Dermis microvascular lymphatic vessel endothelial cell (primary cell): ENCODE measurements around the gene FGF18. TPM values are rescaled to one million over a fixed set of nuclear protein-coding genes. Genes with fewer than 3 reads are reported as not detected.
"Not testable (repeated sequence)": the region's sequence is repeated elsewhere in the genome, so short reads cannot be mapped to it uniquely, and the experiment has no call there.

Source experiments
- DNase-seq, 2 donors: peaks; one replicate each; pipeline versions ENCODE4 v3.0.0 to v3.0.0-alpha.2; 2010; ENCODE audit warnings: low read depth in 2 of 2
- total RNA-seq: library from RNA; depleted of rRNA; stranded (reverse); fragments of >200 nt; gene quantifications from 2 replicates; pipeline ENCODE4 v1.2.1, GENCODE V29; 2014

FGF18 gene
- total RNA-seq: not detected in 2 replicates

GRCh38 chr5:171418982-171419687 is at the start of gene FGF18:
FGF18 (plus strand) TSS chr5:171419647; CDS start chr5:171420200, 553 bp downstream.
- peak in 1 of 2 donors; percentile 37 for DNase-seq

- no peak for DNase-seq
These were observed 49.5 kb upstream of the FGF18 start for GRCh38 chr5:171369898-171370297.

- not testable (repeated sequence) for DNase-seq
These were observed 48.6 kb upstream of the FGF18 start for GRCh38 chr5:171370881-171371280.

- no peak for DNase-seq
These were observed 48.1 kb upstream of the FGF18 start for GRCh38 chr5:171371326-171371725.

GRCh38 chr5:171379961-171380360 is 39.5 kb upstream of the FGF18 start:
- DNase-seq: no peak

GRCh38 chr5:171384416-171384815 is 35.0 kb upstream of the FGF18 start:
- DNase-seq: not testable (repeated sequence)

GRCh38 chr5:171384999-171385398 is 34.4 kb upstream of the FGF18 start:
- not testable (repeated sequence) for DNase-seq

- no peak for DNase-seq
These were observed 33.3 kb upstream of the FGF18 start for GRCh38 chr5:171386006-171386671.

- DNase-seq: no peak
These were observed 32.5 kb upstream of the FGF18 start for GRCh38 chr5:171386861-171387344.

- DNase-seq: peak; percentile 98 to 99
These were observed 32.0 kb upstream of the FGF18 start, which contains the start of gene NPM1 for GRCh38 chr5:171387345-171387969. NPM1 (plus strand) TSS chr5:171387849; CDS start chr5:171387949, 100 bp downstream.

GRCh38 chr5:171387970-171388815 is 31.3 kb upstream of the FGF18 start:
- peak; percentile 39 to 81 for DNase-seq

GRCh38 chr5:171388816-171389168 is 30.7 kb upstream of the FGF18 start:
- DNase-seq: no peak

- no peak for DNase-seq
These were observed 28.4 kb upstream of the FGF18 start for GRCh38 chr5:171390883-171391677.

- no peak for DNase-seq
These were observed 27.4 kb upstream of the FGF18 start for GRCh38 chr5:171391996-171392577.

GRCh38 chr5:171392585-171393159 is 26.8 kb upstream of the FGF18 start:
- no peak for DNase-seq

- no peak for DNase-seq
These were observed 24.4 kb upstream of the FGF18 start for GRCh38 chr5:171395042-171395441.

GRCh38 chr5:171396583-171396982 is 22.9 kb upstream of the FGF18 start:
- not testable (repeated sequence) for DNase-seq

- DNase-seq: no peak
These were observed 22.3 kb upstream of the FGF18 start for GRCh38 chr5:171397190-171397589.

- DNase-seq: no peak
These were observed 21.8 kb upstream of the FGF18 start for GRCh38 chr5:171397599-171397998.

GRCh38 chr5:171398660-171399059 is 20.8 kb upstream of the FGF18 start:
- DNase-seq: not testable (repeated sequence)
